ENCODE results near the gene LHFPL3. TPM values are rescaled to one million over a fixed set of nuclear protein-coding genes. Genes with fewer than 3 reads are reported as not detected.

Gene LHFPL3
- total and polyA plus RNA-seq, 2 donors (not counting 3 experiments of a cell fraction or from before 2014, with no cell fraction given): not detected

DNA sequence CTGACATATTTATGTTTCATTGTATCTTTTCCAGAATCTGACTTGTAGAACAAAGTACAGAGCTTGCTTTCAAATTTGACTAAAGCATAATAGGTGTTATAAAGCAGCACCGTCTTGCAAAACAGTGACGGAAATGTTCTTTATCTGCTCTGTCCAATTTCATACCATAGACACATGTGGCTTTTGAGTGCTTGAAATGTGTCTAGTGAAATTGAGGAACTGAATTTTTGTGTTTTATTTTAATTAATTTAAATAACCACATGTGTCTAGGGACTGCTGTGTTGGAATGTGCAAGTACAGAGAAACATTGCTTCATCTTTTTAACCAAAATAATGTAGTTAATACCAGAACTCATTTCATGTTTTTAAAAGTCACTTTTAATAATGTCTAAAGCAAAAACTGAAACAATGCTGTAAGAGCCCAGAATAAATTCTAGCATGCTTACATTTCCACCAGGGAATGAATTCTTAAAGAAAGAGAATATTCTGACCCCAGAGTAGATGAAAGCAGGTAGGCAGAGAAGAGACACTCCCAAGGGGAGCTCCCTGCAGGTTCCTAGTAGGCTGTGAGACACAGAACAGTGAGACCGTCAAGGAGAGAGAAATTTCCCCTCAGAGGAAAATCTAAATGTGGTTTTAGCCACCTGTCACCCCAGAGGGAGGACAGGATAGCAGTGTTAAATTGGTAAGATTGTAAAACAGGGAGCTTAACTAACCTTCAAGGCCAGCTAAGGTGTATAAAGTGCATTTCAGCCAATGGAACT, 510.3 kb downstream of the LHFPL3 start:
- no peak for DNase-seq (ENCODE audit: low read depth, low spot score)
- H3K9me3 ChIP-seq (replicated peaks; ENCODE audit: control insufficient read depth, insufficient read depth, low read length): no peaks in the 10 kb centered on the region
- no peaks in the 10 kb centered on the region for H4K20me1 ChIP-seq (replicated peaks; ENCODE audit: control insufficient read depth, extremely low read depth, insufficient read depth, low read length)
- H3K4me1 ChIP-seq (ENCODE audit: control insufficient read depth, extremely low read depth, insufficient read depth, low read length): no peaks in the 10 kb centered on the region
- intact Hi-C loops (cut with micrococcal nuclease): no loop called here
- peaks cover 0 to 5% of the 10 kb centered on the region in 2 experiments for H3K27me3 ChIP-seq (ENCODE audit: control insufficient read depth in 2 of 2, insufficient read depth in 2 of 2, low read length in 2 of 2)
- no peaks in the 10 kb centered on the region for H3K36me3 ChIP-seq (ENCODE audit: control insufficient read depth in 2 of 2, extremely low read depth in 1 of 2, insufficient read depth in 2 of 2, low read length in 2 of 2)
- H2AFZ ChIP-seq (ENCODE audit: low read depth, low read length): no peak overlapping the region
- no peaks in the 10 kb centered on the region for H3K9me1 ChIP-seq (replicated peaks; ENCODE audit: control insufficient read depth, extremely low read depth, insufficient read depth, low read length)
- no peaks in the 10 kb centered on the region for H3K79me2 ChIP-seq (ENCODE audit: control insufficient read depth, insufficient read depth, low read length)
- no TSS peak for BruUV-seq (replicated peaks)
- ChIA-PET CTCF (interaction anchor here (1.1 to 2.2 kb wide), 2 partner anchors 9 to 195 kb away, joined by 4 to 7 read pairs; no protein-coding TSS in a partner anchor), POLR2A (no interaction called here)
- H3K27ac ChIP-seq (ENCODE audit: insufficient read depth, low read depth, low read length): no peak overlapping the region
- H3K4me2 ChIP-seq (ENCODE audit: insufficient read depth, low read length): no peak overlapping the region
- no peak for TF ChIP-seq EZH2 (IDR thresholded peaks at IDR 0.05; ENCODE audit: borderline replicate concordance, low read depth, low read length, severe bottlenecking)
- no peak for TF ChIP-seq GATA2 (IDR thresholded peaks at IDR 0.05; ENCODE audit: insufficient read depth, insufficient read length, low read depth, low read length)
- no peak for TF ChIP-seq POLR2A (IDR thresholded peaks at IDR 0.05; ENCODE audit: low read depth, low read length)
- TF ChIP-seq, protein P1, sequence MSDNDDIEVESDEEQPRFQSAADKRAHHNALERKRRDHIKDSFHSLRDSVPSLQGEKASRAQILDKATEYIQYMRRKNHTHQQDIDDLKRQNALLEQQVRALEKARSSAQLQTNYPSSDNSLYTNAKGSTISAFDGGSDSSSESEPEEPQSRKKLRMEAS (IDR thresholded peaks at IDR 0.05; ENCODE audit: insufficient read depth, insufficient read length): no peak
- no peak for TF ChIP-seq FOS (IDR thresholded peaks at IDR 0.05; ENCODE audit: borderline replicate concordance, insufficient read depth, low read length)
- no peak for TF ChIP-seq POLR2AphosphoS5 (IDR thresholded peaks at IDR 0.05; ENCODE audit: insufficient read depth, low read depth, low read length)
- TF ChIP-seq JUN (IDR thresholded peaks at IDR 0.05; ENCODE audit: borderline replicate concordance, insufficient read depth, insufficient read length, low read depth): no peak
- no peak for TF ChIP-seq MYC (IDR thresholded peaks at IDR 0.05; ENCODE audit: low read depth, low read length)
- TF ChIP-seq, protein P2, sequence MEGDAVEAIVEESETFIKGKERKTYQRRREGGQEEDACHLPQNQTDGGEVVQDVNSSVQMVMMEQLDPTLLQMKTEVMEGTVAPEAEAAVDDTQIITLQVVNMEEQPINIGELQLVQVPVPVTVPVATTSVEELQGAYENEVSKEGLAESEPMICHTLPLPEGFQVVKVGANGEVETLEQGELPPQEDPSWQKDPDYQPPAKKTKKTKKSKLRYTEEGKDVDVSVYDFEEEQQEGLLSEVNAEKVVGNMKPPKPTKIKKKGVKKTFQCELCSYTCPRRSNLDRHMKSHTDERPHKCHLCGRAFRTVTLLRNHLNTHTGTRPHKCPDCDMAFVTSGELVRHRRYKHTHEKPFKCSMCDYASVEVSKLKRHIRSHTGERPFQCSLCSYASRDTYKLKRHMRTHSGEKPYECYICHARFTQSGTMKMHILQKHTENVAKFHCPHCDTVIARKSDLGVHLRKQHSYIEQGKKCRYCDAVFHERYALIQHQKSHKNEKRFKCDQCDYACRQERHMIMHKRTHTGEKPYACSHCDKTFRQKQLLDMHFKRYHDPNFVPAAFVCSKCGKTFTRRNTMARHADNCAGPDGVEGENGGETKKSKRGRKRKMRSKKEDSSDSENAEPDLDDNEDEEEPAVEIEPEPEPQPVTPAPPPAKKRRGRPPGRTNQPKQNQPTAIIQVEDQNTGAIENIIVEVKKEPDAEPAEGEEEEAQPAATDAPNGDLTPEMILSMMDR (IDR thresholded peaks at IDR 0.05; ENCODE audit: extremely low read depth in 1 of 2, insufficient read depth in 1 of 2, low read depth in 1 of 2, low read length in 2 of 2): no peak
- FAIRE-seq: no peak
- H3K9ac ChIP-seq (replicated peaks; ENCODE audit: extremely low read depth, insufficient read depth, low read length): no peak overlapping the region
- dilution Hi-C loops (cut with MboI; ENCODE audit: extremely low pct_ligation_motif_present, low sequenced_read_pairs): no loop called here
- H3K4me3 ChIP-seq (replicated peaks in 1 of 3; ENCODE audit: insufficient read depth in 1 of 3, low read depth in 1 of 3, low read length in 3 of 3): no peak overlapping the region

Measured in endothelial cell of umbilical vein (primary cell).